Peyer's patch (tissue), 4 donors: Measurements from ENCODE around the gene FRMPD1.

Experiments used
- POLR2A ChIP-seq, 2 donors: fragments of 450-650 bp; IDR thresholded peaks; one replicate each; pipeline ENCODE4 v1.5.1; 2017; ENCODE audit warnings: antibody characterized with exemption in 2 of 2, mild to moderate bottlenecking in 2 of 2, moderate library complexity in 2 of 2
- TF ChIP-seq, protein P1 (sequence below), 6 experiments: fragments of 450-650 bp in 4 of 6; fragments of 200-600 bp in 2 of 6; sonication (generic) in 1 of 6; IDR thresholded peaks; one replicate each; pipeline ENCODE4 v1.5.1; 2017 to 2019; ENCODE audit warnings: antibody characterized with exemption in 6 of 6, mild to moderate bottlenecking in 3 of 6, moderate library complexity in 1 of 6

DNA sequence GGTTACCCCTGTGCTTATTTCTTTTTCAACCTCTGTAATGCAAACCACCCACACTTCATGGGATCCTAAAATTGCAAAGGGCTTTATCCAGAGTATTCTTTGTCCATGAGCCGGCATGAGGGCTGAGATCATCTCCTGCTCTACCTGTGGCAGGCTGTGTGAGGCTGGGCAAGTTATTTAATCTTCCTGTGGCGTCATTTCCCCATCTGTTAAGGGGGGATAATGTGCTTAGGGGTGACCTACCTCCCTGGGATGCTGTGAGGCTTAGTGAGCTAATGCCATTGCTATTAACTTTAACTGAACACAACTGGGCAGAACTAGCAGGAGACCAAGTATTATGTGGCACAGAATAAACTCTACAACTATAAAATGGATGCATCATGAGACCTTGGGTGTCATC, 17.0 kb downstream of the FRMPD1 start:
- TF ChIP-seq, protein P1, sequence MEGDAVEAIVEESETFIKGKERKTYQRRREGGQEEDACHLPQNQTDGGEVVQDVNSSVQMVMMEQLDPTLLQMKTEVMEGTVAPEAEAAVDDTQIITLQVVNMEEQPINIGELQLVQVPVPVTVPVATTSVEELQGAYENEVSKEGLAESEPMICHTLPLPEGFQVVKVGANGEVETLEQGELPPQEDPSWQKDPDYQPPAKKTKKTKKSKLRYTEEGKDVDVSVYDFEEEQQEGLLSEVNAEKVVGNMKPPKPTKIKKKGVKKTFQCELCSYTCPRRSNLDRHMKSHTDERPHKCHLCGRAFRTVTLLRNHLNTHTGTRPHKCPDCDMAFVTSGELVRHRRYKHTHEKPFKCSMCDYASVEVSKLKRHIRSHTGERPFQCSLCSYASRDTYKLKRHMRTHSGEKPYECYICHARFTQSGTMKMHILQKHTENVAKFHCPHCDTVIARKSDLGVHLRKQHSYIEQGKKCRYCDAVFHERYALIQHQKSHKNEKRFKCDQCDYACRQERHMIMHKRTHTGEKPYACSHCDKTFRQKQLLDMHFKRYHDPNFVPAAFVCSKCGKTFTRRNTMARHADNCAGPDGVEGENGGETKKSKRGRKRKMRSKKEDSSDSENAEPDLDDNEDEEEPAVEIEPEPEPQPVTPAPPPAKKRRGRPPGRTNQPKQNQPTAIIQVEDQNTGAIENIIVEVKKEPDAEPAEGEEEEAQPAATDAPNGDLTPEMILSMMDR (IDR thresholded peaks at IDR 0.05) = no peak
- no peak for TF ChIP-seq POLR2A (IDR thresholded peaks at IDR 0.05)
